ENCODE results near the gene MYL5.

- TF ChIP-seq POLR2AphosphoS5 (IDR thresholded peaks at IDR 0.05) (no peak), EP300 (IDR thresholded peaks at IDR 0.05) (no peak), POLR2A (IDR thresholded peaks at IDR 0.05) (no peak)
- TF ChIP-seq, protein P1, sequence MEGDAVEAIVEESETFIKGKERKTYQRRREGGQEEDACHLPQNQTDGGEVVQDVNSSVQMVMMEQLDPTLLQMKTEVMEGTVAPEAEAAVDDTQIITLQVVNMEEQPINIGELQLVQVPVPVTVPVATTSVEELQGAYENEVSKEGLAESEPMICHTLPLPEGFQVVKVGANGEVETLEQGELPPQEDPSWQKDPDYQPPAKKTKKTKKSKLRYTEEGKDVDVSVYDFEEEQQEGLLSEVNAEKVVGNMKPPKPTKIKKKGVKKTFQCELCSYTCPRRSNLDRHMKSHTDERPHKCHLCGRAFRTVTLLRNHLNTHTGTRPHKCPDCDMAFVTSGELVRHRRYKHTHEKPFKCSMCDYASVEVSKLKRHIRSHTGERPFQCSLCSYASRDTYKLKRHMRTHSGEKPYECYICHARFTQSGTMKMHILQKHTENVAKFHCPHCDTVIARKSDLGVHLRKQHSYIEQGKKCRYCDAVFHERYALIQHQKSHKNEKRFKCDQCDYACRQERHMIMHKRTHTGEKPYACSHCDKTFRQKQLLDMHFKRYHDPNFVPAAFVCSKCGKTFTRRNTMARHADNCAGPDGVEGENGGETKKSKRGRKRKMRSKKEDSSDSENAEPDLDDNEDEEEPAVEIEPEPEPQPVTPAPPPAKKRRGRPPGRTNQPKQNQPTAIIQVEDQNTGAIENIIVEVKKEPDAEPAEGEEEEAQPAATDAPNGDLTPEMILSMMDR (IDR thresholded peaks at IDR 0.05): no peak
These were observed 8.3 kb downstream of the MYL5 start for GRCh38 chr4:682490-683172.
